HG03442 (cell line): ENCODE results near the gene AK9.
"Not testable (repeated sequence)": the region's sequence is repeated elsewhere in the genome, so short reads cannot be mapped to it uniquely, and the experiment has no call there.

Source experiments
- ATAC-seq: cut with Tn5 transposase; IDR thresholded peaks from one replicate; pipeline ENCODE4 v1.9.1; 2021; ENCODE audit warnings: mild to moderate bottlenecking, moderate library complexity; ENCODE audit not compliant: unreplicated experiment

Gene AK9

GRCh38 chr6:109690737-109691621 lies at the start of gene AK9, which contains the start of gene FIG4:
Gene AK9, minus strand, starts transcription at chr6:109691202. Its CDS starts 15,457 bp downstream, at chr6:109675745.
Gene FIG4, plus strand, starts transcription at chr6:109691296. Its CDS starts 140 bp downstream, at chr6:109691436.
- ATAC-seq, result peak; percentile 93

GRCh38 chr6:109740787-109741186 lies 49.8 kb upstream of the AK9 start:
- ATAC-seq, result no peak

- no peak for ATAC-seq
Measured at GRCh38 chr6:109739686-109740085, 48.7 kb upstream of the AK9 start.

GRCh38 chr6:109738667-109739066 lies 47.7 kb upstream of the AK9 start:
- no peak for ATAC-seq

GRCh38 chr6:109738255-109738654 lies 47.3 kb upstream of the AK9 start:
- no peak for ATAC-seq

- no peak for ATAC-seq
Measured at GRCh38 chr6:109736273-109737025, 45.4 kb upstream of the AK9 start.

GRCh38 chr6:109725250-109725649 lies 34.2 kb upstream of the AK9 start:
- ATAC-seq, result not testable (repeated sequence)

- ATAC-seq, result no peak
Measured at GRCh38 chr6:109722564-109723254, 31.7 kb upstream of the AK9 start.

- no peak for ATAC-seq
Measured at GRCh38 chr6:109722011-109722410, 31.0 kb upstream of the AK9 start.

GRCh38 chr6:109720311-109720710 lies 29.3 kb upstream of the AK9 start:
- ATAC-seq, result no peak

- no peak for ATAC-seq
Measured at GRCh38 chr6:109718991-109719390, 28.0 kb upstream of the AK9 start.

GRCh38 chr6:109717971-109718370 lies 27.0 kb upstream of the AK9 start:
- no peak for ATAC-seq

- ATAC-seq, result no peak
Measured at GRCh38 chr6:109715616-109716015, 24.6 kb upstream of the AK9 start.

GRCh38 chr6:109714611-109715010 lies 23.6 kb upstream of the AK9 start:
- ATAC-seq, result no peak

GRCh38 chr6:109714166-109714565 lies 23.2 kb upstream of the AK9 start:
- no peak for ATAC-seq

- no peak for ATAC-seq
Measured at GRCh38 chr6:109713097-109713496, 22.1 kb upstream of the AK9 start.

- not testable (repeated sequence) for ATAC-seq
Measured at GRCh38 chr6:109708099-109708498, 17.1 kb upstream of the AK9 start.

GRCh38 chr6:109706513-109706912 lies 15.5 kb upstream of the AK9 start:
- ATAC-seq, result no peak

GRCh38 chr6:109705258-109705657 lies 14.3 kb upstream of the AK9 start:
- ATAC-seq, result peak; percentile 94

- no peak for ATAC-seq
Measured at GRCh38 chr6:109702791-109703190, 11.8 kb upstream of the AK9 start.

GRCh38 chr6:109701774-109702173 lies 10.8 kb upstream of the AK9 start:
- ATAC-seq, result no peak
